HL-60/S4 treated with retinoic acid at 250 ng/mL for 4 days and 3 days (cell line): ENCODE measurements around the gene SKAP1.

ENCODE experiments used
- in situ Hi-C: fragments of 300-500 bp; cut with MboI; formaldehyde crosslinking; loops from 2 replicates; pipeline ENCODE4 v1.7.0; 2022; ENCODE audit warnings: low sequenced_read_pairs

SKAP1 gene

DNA sequence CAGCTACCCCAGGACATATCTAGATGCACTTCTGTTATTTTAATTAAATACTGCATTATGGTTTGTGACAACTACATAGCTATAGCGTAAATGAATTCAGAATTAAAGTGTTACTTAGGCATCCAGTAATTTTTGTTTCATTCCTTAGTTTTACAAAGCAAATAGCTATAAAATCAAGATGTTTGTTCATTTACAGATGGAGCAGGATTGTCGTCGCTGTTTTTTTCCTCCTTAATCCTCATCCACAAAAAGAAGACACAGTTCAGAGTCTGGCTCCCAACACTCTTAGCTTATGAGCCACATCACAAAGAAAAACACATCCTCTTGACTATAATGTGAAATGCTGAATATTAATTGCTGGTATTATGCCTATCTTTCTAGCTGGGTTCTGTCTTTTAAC, 278.8 kb downstream of the SKAP1 start:
- in situ Hi-C loops: no loop called here

DNA sequence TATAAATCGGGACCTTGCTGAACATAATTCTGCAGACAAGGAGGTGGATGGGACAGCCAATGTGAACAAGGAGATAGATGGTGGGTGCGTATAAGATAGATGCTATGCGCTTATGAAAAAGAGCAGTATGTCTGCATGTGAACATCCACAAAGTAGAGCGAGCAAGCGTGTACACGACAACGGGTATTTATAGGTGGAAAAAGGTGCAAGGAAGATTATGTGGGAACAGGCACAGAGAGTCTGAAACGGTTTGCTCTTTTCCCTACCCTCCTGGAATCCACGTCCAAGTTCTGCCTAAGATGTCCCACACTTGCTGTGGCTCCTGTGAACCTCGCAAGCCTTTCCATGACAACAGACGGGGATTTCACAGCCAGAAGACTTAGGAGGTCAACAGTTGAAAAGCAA, 279.4 kb downstream of the SKAP1 start:
- in situ Hi-C loops: no loop called here

DNA sequence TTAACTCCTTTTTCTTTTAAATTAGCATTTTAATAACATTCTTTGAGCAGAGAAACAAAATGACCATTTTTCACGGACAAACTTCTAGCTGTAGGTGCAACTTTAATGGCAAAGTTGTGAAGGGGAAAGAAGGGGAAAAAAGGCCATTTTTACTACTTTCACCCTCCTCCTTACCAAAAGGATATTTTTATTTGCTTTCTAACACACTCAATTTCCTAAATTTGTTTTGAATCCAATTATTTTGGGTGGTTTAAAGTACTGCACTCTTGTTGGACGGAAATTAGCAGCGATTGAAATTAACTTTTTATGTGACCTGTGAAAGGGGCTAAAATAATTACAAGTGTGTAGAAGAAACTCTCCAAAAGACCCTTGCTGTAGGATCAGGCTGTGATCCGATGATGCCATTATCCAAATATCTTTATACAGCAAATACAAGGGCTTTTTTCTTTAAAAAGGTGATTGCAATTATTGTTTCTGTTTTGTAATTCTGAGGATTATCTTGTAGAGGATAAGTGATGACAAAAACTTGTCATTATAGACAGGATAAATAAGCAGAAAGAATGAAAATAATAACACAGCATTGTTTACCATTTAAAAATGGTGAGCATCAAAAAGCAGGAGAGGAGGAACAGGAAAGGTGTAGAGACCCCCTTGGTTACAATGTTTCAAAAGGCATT, 280.1 kb downstream of the SKAP1 start:
- in situ Hi-C loops: no loop called here

DNA sequence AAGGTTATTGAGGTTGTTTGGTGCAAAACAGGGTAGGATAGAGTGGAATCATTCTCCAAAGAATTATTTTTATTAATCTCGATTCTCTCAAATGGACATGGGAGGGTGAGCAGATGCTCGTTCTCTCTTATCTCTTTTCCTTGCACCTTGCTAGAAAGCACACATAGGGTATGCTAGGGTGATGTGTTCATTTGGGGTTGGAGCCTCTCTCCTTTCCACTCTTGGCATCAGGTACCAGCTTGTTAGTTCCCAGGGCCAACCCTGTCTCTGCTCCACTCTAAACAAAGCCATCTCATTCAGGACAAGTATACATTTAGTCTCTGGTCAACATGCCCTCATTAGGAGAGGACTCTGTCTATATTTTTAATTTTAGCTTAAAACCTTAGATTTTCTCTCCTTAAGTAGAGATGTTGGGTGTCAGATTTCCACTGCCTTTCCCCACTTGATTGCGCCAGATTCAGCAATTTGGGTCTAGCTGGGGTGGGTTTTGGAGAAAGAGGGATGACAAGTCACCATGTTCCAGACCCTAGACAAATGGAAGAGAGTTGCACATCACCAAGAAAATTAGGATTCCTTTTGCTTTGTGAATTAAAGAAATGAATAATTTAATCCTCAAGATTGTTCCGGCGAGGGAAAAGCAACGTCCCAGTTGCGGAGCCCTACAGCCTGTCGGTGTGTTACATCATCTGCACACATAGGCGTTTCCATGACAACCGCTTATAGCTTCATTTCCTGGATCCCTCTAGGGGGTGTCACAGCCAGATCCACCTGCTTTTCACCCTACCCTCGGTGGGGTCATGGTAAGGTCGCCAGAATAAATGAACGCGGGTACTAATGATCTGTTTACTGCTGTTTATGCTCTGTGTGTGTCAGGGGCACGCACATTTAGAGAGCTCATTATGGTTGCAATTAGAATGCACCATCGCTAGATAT, 280.9 kb downstream of the SKAP1 start:
- in situ Hi-C loops: no loop called here

DNA sequence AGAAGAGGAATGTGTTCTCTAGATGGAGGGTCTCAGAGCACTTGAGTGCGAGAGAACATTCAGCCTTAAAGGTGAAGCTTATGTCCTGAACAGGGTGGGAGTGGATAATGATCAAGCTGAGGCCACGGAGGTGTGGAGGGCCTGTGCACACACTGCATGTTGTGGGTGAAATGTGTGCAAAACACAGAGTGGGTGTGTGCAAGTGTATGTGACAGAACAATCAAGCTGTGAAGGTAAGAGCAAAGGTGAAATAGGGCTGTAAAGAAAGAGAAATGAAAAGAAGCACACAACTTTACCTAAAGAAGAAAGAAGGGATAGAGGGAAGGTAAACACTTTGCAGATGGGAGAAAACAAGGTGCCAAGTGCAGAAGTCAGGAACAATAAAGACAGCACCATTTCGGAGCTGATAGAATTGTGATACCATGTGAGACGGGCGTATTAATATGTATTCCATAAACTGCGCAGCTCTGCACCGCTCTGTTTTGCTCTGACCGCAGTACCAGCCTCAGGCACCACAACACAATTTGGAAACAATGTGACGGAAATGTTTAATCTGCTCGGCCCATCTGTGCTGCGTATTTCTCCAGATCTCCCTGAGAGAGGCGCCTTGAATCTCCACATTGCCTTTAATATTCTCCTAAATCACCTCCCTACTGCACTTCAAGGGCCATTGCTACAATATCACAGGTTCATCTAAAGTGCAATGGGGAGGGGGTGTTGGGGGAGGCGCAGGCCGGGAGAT, 281.8 kb downstream of the SKAP1 start:
- in situ Hi-C loops: no loop called here

DNA sequence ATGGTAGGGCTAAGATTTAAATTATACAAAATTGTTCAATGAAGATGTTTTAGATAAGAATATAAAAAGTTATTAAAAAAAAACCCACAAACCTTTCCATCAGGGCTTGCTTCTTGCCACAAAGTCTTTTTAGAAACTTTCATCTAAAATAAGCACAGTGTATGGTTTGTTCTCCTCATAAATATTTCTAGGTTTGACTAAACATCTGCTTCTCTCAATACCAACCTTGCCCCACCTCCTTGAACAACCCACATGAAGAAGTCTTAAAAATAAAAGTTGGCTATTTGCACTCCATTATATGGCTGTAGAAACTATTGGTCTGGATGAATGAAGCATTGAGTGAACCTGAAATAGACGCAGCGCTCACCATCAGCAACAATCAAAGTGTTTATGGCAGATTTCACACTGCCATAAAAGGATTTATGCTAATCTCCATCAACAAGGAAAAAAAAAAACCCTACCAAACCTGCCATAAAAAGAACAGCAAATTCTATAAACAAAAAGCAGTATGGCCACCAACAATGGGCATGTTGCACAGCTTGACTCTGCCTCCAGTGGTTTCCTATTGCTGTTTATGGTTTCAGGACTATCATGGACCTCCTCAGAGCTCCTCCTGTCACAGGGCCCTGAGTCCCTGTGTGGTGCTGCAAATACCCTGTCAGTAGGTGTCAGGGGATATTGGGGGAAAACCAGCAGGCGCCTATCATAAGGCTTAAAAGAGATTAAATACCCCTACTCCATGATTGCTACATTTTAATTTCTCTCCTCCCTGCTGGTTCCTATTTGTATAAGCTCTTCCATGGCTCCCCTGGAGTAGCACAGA, 284.8 kb downstream of the SKAP1 start:
- in situ Hi-C loops: no loop called here

DNA sequence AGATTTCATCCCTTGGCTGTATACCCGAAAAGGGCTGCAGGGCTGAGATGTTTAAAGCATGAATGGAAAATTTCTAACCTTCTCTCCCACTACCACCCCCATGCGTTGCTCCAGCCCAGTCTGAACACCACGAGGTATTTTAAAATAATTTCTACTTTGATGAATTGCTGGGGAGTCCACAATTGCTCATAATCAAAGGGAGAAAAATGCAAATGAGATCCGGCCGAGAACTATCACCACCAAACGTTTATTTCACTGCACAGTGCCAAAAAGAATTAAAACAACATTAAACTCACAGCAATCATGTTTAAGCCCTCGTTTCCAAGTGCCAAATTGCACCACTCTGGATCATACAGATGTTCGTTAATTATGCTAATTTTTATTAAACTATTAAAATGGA, 285.8 kb downstream of the SKAP1 start:
- in situ Hi-C loops: no loop called here

DNA sequence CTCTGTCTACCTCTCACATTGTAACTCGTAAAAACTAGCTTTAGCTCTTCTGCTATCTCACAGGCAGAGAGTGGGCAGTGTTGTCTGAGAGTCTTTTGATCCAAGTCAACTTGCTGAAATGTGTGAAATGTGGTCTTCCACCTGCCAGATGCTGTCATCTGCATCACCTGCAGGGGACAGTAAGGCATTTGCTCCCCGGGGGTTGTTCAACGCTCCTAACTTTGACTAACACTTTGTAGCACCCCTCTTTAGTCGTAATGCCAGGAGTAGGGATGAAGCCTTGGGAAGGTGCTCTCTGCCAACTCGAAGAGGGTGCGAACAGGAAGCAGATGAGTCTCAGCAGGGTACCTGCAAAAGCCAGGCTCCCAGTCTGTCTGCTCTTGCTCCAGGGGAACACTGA, 286.4 kb downstream of the SKAP1 start:
- in situ Hi-C loops: no loop called here

DNA sequence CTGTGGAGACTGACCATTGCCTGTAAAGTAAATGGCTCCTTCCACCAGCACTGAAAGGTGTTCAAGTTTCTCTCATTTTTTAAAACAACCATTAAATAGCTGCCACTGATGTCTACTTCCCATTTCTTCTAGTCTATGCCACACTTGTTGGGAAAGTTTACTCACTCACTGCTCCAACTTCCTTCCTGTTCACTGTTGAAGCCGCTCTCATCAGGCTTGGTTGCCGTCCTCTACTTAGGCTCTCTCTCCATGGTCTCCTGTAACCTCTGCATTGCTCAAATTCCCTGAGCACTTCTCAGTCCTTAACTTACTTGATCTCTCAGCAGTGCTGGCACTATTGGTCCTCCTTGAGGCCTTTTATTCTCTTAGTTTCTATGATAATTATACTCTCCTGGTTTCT, 290.1 kb downstream of the SKAP1 start:
- in situ Hi-C loops: loop anchor here (10.0 kb wide), 1 partner anchor 105 kb away; the partner anchor contains the start of gene COPZ2

DNA sequence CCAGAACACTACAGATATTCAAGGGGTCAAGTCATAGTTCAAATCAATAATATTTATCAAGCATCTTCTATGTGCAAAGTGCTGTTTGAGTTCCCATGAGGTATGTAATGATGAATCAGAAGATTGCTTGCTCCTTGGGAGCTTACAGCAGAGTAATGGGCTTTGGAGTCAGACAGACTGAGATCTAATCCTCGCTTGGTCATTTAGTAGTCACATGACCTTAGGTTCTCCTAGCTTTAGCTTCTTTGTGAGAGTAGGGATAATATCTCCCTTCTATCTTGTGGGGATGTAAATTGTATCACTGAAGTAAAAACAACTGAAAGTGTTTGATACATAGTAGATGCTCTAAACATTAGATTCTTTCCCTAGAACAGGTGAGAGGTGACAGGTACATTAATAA, 292.4 kb downstream of the SKAP1 start:
- in situ Hi-C loops: loop anchor here (10.0 kb wide), 1 partner anchor 103 kb away; the partner anchor contains the start of gene COPZ2

DNA sequence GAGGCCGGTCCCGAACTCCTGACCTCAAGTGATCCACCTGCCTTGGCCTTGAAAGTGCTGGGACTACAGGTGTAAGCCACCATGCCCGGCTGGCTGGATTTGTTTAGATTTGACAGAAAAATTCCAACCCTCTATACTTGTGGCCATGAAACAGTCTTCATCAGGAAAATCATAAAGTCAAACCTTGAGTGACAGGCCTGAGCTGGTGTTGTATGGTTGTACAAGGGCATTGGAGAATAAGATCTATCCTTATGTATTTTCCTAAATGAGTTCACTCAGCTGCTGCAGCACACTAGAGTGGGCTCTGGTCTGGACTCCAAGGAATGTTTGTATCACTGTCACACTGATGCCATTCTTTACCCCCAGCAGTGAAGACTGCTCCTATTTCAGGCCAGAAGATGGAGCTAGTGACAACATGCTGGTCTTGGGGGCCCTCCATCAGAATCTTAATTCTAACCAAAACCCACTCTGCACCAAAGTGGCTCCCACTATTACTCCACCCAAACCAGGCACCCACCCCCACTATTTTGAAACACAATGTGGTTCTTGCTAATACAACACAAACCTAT, 295.0 kb downstream of the SKAP1 start:
- in situ Hi-C loops: loop anchor here (10.0 kb wide), 1 partner anchor 100 kb away; the partner anchor contains the start of gene COPZ2

DNA sequence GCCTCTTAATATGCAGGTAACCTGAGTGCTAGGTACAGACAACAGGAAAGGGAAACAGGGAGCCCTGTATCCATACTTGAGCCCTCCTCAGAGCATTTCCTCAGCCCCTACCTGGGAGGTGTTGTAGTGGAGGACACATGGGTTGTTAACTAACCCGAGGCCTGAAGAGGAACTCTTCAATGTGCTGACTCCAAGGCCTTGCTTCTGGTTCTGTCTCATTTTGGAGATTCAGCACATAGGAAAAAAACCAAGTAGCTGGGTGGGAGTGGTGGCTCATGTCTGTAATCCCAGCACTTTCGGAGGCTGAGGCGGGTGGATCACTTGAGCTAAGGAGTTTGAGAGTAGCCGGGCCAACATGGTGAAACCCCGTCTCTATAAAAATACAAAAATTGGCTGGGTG, 297.6 kb downstream of the SKAP1 start:
- in situ Hi-C loops: loop anchor here (10.0 kb wide), 1 partner anchor 98 kb away; the partner anchor contains the start of gene COPZ2

DNA sequence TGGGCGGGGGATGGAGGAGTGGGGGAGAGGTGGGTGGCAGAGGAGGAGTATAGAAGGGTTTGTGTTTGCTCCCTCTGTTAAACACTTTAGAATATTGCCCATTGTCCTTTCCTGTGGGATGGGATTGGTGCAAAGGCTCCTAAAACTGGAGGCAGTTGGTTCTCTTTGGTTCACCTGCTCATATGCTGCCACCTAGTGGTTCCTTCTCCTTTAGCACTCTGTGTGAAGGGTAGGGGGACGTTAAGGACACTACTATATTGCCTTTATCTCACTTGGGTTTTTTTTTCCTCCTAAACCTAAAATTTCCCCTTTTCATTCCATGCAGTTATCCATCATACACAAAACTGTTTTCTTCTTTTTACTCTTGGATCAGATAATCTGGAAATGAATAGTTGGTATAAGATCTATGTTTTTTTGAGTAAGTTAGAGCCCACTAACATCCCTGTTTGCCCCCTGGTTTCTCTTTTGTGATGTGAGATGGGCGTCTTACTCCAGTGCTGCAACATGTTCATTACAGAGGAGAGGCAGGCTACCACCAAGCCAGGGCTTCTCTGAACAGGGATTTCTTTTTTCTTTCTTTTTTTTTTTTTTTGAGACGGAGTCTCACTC, 298.7 kb downstream of the SKAP1 start:
- in situ Hi-C loops: loop anchor here (10.0 kb wide), 1 partner anchor 97 kb away; the partner anchor contains the start of gene COPZ2

DNA sequence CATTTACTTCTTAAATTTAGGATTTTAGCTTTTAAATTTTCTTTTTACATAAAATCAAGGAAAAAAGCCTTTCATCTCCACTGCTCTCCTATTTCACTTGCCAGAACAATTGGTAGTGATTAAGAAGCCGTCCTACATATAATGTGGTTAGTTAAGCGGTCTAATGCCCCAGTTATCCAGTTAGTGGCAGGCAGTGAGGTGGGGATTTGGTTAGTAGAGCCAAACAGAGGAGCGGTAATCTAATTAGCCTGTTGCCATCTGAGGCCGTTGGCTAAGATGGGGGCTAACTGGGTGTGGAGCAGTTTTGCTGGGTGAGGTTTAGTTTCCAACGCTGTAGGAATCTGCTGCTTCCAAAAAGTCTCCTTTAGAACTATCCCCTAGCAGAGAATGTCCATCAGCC, 300.0 kb downstream of the SKAP1 start:
- in situ Hi-C loops: loop anchor here (10.0 kb wide), 1 partner anchor 95 kb away; the partner anchor contains the start of gene COPZ2

DNA sequence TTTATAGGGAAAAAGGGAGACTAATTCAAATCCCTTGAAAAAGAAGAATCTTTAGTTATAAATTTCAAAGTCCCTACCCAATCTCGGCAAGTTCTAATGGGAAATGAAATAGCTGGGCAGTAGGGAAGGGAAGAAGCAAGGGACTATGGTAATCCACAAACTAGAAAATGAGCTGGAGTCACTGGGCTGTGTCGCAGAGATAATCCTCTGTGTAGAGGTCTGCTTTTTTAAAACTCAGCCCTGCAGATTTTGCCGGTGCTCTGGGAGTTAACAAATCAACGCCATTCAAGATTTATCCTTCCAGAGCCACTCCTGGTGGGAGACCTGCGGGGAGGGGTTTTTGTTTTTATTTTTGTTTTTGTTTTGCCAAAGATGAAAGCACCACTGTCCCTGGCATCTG, 301.6 kb downstream of the SKAP1 start:
- in situ Hi-C loops: no loop called here

DNA sequence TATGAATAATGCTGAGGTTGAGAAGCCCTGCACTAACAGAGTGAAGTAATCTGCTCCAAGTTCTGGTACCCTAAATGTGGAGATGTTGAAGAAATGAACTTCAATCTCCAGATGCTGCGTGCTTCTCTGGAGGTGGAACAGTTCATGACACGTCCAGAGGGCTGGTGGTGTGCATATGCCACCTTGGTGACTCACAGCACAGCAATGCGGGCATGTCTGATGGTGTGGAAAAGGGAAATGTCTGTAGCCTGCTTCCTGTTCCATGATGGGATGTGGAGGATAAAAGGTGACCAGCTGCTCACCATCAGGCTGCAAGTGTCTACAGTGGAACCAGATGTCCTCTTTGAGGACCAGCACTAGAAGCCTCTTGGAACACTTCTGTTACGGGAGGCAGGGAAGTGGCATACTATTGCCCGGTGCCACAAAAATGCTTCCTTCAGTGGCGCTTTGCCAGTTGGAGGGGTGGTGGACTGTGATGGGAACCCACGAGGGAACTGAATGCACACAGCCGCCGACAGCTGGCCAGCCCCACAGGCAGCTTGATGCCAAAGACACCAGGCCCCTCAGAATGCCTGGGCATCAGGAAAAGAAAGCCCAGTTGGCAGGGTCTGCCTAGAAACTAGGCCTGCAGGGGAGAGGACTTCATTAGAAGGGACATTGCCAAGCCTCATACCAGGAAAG, 302.5 kb downstream of the SKAP1 start:
- in situ Hi-C loops: no loop called here

DNA sequence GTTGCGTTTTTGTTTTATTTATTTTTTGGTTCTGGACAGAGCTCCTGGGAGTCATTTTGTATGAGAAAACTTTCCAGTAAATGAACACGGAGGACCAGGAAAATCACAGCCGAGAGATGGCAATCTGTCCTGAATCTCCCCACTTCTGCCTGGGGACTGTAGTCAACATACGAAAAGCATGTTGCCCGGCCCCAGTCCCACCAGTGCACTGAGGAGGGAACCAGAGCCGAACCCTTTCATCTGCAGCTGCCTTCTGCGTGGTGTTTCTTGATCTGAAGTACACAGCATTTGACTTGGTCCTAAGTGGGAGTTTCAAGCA, 303.5 kb downstream of the SKAP1 start:
- in situ Hi-C loops: no loop called here

DNA sequence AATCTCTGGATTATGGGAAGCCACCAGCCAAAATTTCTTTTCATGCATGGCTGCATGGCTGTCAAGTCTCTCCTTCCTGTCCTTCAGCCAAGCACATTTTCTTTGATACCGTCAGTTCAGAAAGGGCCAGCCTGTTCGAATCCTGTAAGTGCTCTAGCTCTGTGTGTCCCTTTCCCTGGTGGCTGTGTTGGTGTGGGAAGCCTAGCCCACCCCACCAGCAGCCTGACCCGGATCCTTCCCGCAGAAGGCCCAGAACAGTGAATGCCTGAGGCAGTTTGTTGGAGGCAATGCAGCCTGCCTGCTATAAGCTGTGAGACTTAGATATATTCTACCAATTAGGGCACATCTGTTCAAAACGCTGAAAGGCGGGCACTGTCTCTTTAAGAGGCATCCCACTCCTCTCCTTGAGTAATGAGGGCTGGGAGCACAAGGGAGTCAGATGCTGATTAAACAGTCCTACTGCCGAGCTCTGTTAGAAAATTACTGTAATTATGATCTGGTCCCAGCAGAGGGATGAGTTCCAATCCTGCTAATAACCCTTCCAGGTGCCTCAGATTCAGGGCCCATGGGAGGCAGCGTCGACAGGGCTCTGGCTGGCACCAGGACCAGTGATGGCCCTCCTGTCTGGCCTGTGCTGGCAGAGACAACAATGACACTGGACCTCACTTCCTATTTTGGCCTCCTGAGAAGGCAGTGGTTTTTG, 304.0 kb downstream of the SKAP1 start:
- in situ Hi-C loops: no loop called here
